Mesendoderm (in vitro differentiated cells): ENCODE data around the gene SRGAP3.

ENCODE experiments used
- DNase-seq: peaks from one replicate; pipeline ENCODE4 v3.0.0; 2013
- H2AK5ac ChIP-seq: 2 replicates; pipeline ENCODE4 v1.6.1; 2013; ENCODE audit warnings: low read length, inconsistent platforms
- H2BK120ac ChIP-seq: 2 replicates; pipeline ENCODE4 v1.6.1; 2013; ENCODE audit warnings: low read depth, mild to moderate bottlenecking, low read length, moderate library complexity, mixed read lengths
- H2BK15ac ChIP-seq: replicated peaks from 2 replicates; pipeline ENCODE4 v1.6.1; 2013; ENCODE audit warnings: low read depth, mild to moderate bottlenecking, moderate library complexity
- H2BK5ac ChIP-seq: 2 replicates; pipeline ENCODE4 v1.6.1; 2013; ENCODE audit warnings: low read length, inconsistent platforms
- H3K18ac ChIP-seq: 2 replicates; pipeline ENCODE4 v1.6.1; 2013; ENCODE audit warnings: mild to moderate bottlenecking, low read length, mixed read lengths
- H3K23ac ChIP-seq: one replicate; pipeline ENCODE4 v1.6.1; 2013; ENCODE audit warnings: low read length
- H3K27ac ChIP-seq: 2 replicates; pipeline ENCODE4 v1.5.1; 2013; ENCODE audit warnings: low read depth, mild to moderate bottlenecking, inconsistent platforms, low read length, moderate library complexity
- H3K27me3 ChIP-seq: 2 replicates; pipeline ENCODE4 v1.6.1; 2013; ENCODE audit warnings: low read length, control low read depth, mild to moderate bottlenecking, inconsistent platforms; ENCODE audit not compliant: insufficient read depth, poor library complexity
- H3K36me3 ChIP-seq: 2 replicates; pipeline ENCODE4 v1.6.1; 2013; ENCODE audit warnings: low read length, inconsistent platforms; ENCODE audit not compliant: control insufficient read depth, insufficient read depth
- H3K4ac ChIP-seq: one replicate; pipeline ENCODE4 v1.6.1; 2013; ENCODE audit warnings: low read depth, mild to moderate bottlenecking, low read length, moderate library complexity
- H3K4me1 ChIP-seq: 2 replicates; pipeline ENCODE4 v1.6.1; 2013; ENCODE audit warnings: low read depth, low read length, inconsistent platforms; ENCODE audit not compliant: control insufficient read depth
- H3K4me2 ChIP-seq: 2 replicates; pipeline ENCODE4 v1.6.1; 2013; ENCODE audit warnings: low read length
- H3K4me3 ChIP-seq: 2 replicates; pipeline ENCODE4 v1.5.1; 2013; ENCODE audit warnings: mild to moderate bottlenecking, low read length
- H3K56ac ChIP-seq: one replicate; pipeline ENCODE4 v1.6.1; 2013; ENCODE audit warnings: low read length
- H3K79me1 ChIP-seq: 2 replicates; pipeline ENCODE4 v1.6.1; 2013; ENCODE audit warnings: low read length, inconsistent platforms
- H3K79me2 ChIP-seq: 2 replicates; pipeline ENCODE4 v1.6.1; 2013; ENCODE audit warnings: mild to moderate bottlenecking, low read length; ENCODE audit not compliant: control insufficient read depth, insufficient read depth
- H3K9ac ChIP-seq: 2 replicates; pipeline ENCODE4 v1.6.1; 2013; ENCODE audit warnings: low read length, inconsistent platforms
- H4K5ac ChIP-seq: one replicate; pipeline ENCODE4 v1.6.1; 2013; ENCODE audit warnings: low read length
- H4K8ac ChIP-seq: one replicate; pipeline ENCODE4 v1.6.1; 2013; ENCODE audit warnings: low read depth, mild to moderate bottlenecking, control low read depth, low read length, moderate library complexity
- WGBS: extraction: QIAGEN DNeasy Blood & Tissue Kit; methylation state at CpG from one replicate; pipeline ENCODE4 v1.1.7; 2013; ENCODE audit warnings: low lambda C conversion rate, missing lambda C conversion rate; ENCODE audit not compliant: insufficient coverage; ENCODE audit errors: extremely low coverage; 5-methylcytosine and 5-hydroxymethylcytosine counted together

SRGAP3 gene

DNA sequence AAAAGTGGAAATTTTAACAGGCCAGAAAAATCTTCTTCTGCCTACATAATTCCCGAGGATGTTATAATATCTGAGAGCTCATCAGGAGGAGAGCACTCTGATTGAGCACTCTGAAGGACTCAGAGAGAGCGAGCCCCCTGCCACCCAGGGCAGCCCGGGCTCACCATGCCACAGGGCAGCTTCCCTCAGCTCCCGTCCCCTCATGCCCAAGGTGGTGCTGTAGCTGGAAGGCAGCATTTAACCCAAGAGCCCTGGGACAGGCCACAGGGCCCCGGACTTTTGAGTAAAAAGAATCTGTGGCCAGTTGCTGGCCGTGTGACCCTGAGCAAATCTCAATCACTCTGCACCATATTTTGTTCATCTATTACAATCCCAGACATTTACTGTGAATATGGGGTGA, 262.7 kb downstream of the SRGAP3 start:
- DNase-seq, result no peak
- Histone ChIP-seq H3K9ac (no peak overlapping the region), H3K4me1 (no peaks in the 10 kb centered on the region), H3K27ac (no peak overlapping the region), H2BK120ac (no peak overlapping the region), H4K8ac (no peak overlapping the region), H2AK5ac (no peak overlapping the region), H3K18ac (no peak overlapping the region), H3K56ac (no peak overlapping the region), H3K36me3 (no peaks in the 10 kb centered on the region), H2BK5ac (no peak overlapping the region), H3K23ac (no peak overlapping the region), H3K4me2 (no peak overlapping the region), H3K4ac (no peak overlapping the region), H3K79me2 (no peaks in the 10 kb centered on the region), H4K5ac (no peak overlapping the region), H3K4me3 (no peak overlapping the region), H3K27me3 (no peaks in the 10 kb centered on the region), H3K79me1 (no peaks in the 10 kb centered on the region), H2BK15ac (no peak overlapping the region)
- no CpG with 5 or more reads among the region's 6 CpGs for WGBS

DNA sequence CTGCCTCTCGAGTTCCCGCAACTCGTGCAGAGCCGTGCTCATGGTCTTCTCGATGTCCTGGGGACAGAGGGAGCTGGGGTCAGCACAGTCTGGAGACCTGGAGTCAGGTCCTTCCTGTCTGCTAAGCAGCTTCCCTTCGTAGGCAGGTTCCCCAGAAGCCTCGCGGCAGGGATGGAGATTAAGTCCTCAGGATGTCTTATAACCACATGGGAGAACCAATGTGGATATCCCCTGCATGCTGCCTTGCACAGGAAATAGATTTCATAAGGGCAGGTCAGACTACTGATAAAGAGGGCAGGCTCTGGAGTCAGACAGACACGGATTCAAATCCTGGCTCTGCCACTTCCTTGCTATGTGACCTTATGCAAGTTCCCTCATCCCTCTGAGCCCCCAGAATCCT, 263.6 kb downstream of the SRGAP3 start:
- H3K36me3 ChIP-seq, result no peaks in the 10 kb centered on the region
- WGBS, result no CpG with 5 or more reads among the region's 9 CpGs
- no peaks in the 10 kb centered on the region for H3K79me2 ChIP-seq
- no peak overlapping the region for H2AK5ac ChIP-seq
- no peaks in the 10 kb centered on the region for H3K4me1 ChIP-seq
- no peaks in the 10 kb centered on the region for H3K79me1 ChIP-seq
- no peak overlapping the region for H2BK5ac ChIP-seq
- H3K18ac ChIP-seq, result no peak overlapping the region
- H3K23ac ChIP-seq, result no peak overlapping the region
- no peak overlapping the region for H3K4me3 ChIP-seq
- H3K56ac ChIP-seq, result no peak overlapping the region
- DNase-seq, result no peak
- no peak overlapping the region for H3K27ac ChIP-seq
- H4K5ac ChIP-seq, result no peak overlapping the region
- no peak overlapping the region for H3K4me2 ChIP-seq
- H2BK120ac ChIP-seq, result no peak overlapping the region
- H3K4ac ChIP-seq, result no peak overlapping the region
- no peak overlapping the region for H3K9ac ChIP-seq
- no peak overlapping the region for H2BK15ac ChIP-seq
- H3K27me3 ChIP-seq, result no peaks in the 10 kb centered on the region
- no peak overlapping the region for H4K8ac ChIP-seq

DNA sequence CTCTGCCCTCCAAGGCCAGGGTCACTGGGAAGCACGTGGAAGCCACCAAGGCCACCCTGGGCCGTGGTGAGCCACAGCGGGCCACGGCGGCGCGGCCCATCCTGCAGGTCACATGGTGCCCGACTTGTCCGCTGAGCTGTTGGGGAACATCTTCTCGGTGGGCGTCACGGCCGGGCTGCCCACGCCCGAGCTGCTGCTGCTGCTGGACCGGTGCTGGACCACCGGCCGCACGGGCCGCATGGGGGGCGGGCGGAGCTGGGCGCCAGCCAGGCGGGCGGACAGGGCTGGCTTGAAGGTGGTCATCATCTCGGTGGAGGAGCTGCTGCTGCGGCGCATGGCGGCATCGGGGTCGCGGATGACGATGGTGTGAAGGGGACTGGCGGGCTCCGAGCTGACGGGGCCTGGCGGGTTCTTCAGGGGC, 264.0 kb downstream of the SRGAP3 start:
- Histone ChIP-seq H3K4me3 (no peak overlapping the region), H3K18ac (no peak overlapping the region), H3K56ac (no peak overlapping the region), H4K8ac (no peak overlapping the region), H3K36me3 (no peaks in the 10 kb centered on the region), H3K23ac (no peak overlapping the region), H3K4me1 (no peaks in the 10 kb centered on the region), H2BK15ac (no peak overlapping the region), H2BK120ac (no peak overlapping the region), H3K4me2 (no peak overlapping the region), H3K4ac (no peak overlapping the region), H4K5ac (no peak overlapping the region), H3K79me2 (no peaks in the 10 kb centered on the region), H3K79me1 (no peaks in the 10 kb centered on the region), H2BK5ac (no peak overlapping the region), H3K27ac (no peak overlapping the region), H3K27me3 (no peaks in the 10 kb centered on the region), H3K9ac (no peak overlapping the region), H2AK5ac (no peak overlapping the region)
- no CpG with 5 or more reads among the region's 37 CpGs for WGBS
- DNase-seq, result no peak

DNA sequence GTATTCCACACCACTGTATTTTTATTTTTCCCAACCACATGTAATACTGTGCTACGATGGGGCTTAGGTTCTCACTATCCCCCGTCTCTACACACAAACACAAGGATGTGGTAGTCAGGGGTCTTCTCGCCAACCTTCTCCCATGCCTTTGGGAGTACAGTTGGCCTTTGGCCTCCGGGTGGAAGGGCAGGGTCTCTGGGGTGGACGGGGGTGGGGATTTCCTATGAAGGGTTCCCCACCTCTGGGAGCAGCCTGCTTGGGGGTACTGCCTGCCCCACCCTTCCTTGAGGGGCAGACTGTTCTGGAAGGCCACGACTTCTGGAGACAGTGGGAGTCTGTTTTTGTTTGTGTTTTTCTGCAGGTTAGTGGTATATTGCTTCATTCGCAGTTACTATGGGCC, 264.9 kb downstream of the SRGAP3 start:
- no peaks in the 10 kb centered on the region for H3K36me3 ChIP-seq
- H4K5ac ChIP-seq, result no peak overlapping the region
- no peaks in the 10 kb centered on the region for H3K4me1 ChIP-seq
- no peak overlapping the region for H2BK120ac ChIP-seq
- H3K4ac ChIP-seq, result no peak overlapping the region
- H4K8ac ChIP-seq, result no peak overlapping the region
- H2BK5ac ChIP-seq, result no peak overlapping the region
- H3K79me2 ChIP-seq, result no peaks in the 10 kb centered on the region
- no peaks in the 10 kb centered on the region for H3K79me1 ChIP-seq
- H2AK5ac ChIP-seq, result no peak overlapping the region
- no peak overlapping the region for H3K27ac ChIP-seq
- no peak overlapping the region for H3K56ac ChIP-seq
- DNase-seq, result no peak
- no peak overlapping the region for H3K23ac ChIP-seq
- no peak overlapping the region for H3K18ac ChIP-seq
- no CpG with 5 or more reads among the region's 7 CpGs for WGBS
- H3K4me2 ChIP-seq, result no peak overlapping the region
- H3K27me3 ChIP-seq, result no peaks in the 10 kb centered on the region
- no peak overlapping the region for H3K9ac ChIP-seq
- no peak overlapping the region for H3K4me3 ChIP-seq
- H2BK15ac ChIP-seq, result no peak overlapping the region

DNA sequence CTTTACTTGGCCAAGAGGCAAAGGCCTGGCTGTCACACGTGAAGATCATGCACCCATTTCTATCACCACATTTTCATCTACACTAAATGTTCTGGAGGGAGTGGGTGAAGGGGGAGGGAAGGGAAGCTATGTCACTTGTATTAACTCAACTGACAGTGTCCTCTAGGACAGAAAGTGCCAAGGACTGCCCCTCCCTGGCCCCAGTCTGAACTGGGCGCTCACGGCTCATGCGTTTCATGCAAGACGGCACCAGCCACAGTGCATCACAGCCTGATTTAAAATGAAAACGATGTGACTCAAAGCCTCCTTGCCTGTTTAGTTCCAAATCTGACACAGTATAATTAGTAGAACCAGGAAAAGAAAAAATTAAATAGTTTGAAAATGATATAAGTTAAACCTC, 265.4 kb downstream of the SRGAP3 start:
- no peak overlapping the region for H3K27ac ChIP-seq
- no peak overlapping the region for H3K9ac ChIP-seq
- no peaks in the 10 kb centered on the region for H3K27me3 ChIP-seq
- no peak overlapping the region for H3K18ac ChIP-seq
- H3K4me1 ChIP-seq, result no peaks in the 10 kb centered on the region
- H3K23ac ChIP-seq, result no peak overlapping the region
- H3K4me2 ChIP-seq, result no peak overlapping the region
- H2AK5ac ChIP-seq, result no peak overlapping the region
- no peaks in the 10 kb centered on the region for H3K79me2 ChIP-seq
- H4K8ac ChIP-seq, result no peak overlapping the region
- no peaks in the 10 kb centered on the region for H3K79me1 ChIP-seq
- no peak for DNase-seq
- no peaks in the 10 kb centered on the region for H3K36me3 ChIP-seq
- no peak overlapping the region for H2BK15ac ChIP-seq
- no peak overlapping the region for H2BK5ac ChIP-seq
- WGBS, result no CpG with 5 or more reads among the region's 6 CpGs
- no peak overlapping the region for H3K56ac ChIP-seq
- H4K5ac ChIP-seq, result no peak overlapping the region
- no peak overlapping the region for H3K4ac ChIP-seq
- H2BK120ac ChIP-seq, result no peak overlapping the region
- no peak overlapping the region for H3K4me3 ChIP-seq

DNA sequence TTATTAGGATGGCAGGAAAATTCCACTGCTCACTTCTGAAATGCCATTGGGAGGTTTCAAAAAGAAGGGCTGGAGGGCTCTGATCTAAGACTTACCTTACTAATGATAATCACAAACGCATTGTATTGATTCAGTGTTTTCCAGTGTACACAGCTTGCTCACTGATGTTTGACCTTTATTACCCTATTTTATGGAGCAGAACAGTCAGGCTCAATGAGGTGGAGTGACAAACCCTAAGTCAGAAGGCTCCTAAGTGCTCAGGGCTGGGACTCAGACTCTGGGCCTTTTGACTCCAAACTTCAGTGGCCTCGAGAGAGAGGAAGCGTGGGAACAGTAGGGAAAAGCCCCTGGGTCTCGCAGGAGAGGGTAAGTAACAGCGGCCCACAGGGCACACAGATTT, 265.9 kb downstream of the SRGAP3 start:
- Histone ChIP-seq H2BK120ac (no peak overlapping the region), H3K4me1 (no peaks in the 10 kb centered on the region), H4K8ac (no peak overlapping the region), H3K23ac (no peak overlapping the region), H3K79me2 (no peaks in the 10 kb centered on the region), H3K27me3 (no peaks in the 10 kb centered on the region), H2BK5ac (no peak overlapping the region), H2BK15ac (no peak overlapping the region), H4K5ac (no peak overlapping the region), H3K4ac (no peak overlapping the region), H3K4me3 (no peak overlapping the region), H3K9ac (no peak overlapping the region), H3K4me2 (no peak overlapping the region), H3K79me1 (no peaks in the 10 kb centered on the region), H3K27ac (no peak overlapping the region), H3K56ac (no peak overlapping the region), H3K36me3 (no peaks in the 10 kb centered on the region), H3K18ac (no peak overlapping the region), H2AK5ac (no peak overlapping the region)
- no peak for DNase-seq
- no CpG with 5 or more reads among the region's 5 CpGs for WGBS
